ENCODE data around the gene FANCF.

Gene FANCF

DNA sequence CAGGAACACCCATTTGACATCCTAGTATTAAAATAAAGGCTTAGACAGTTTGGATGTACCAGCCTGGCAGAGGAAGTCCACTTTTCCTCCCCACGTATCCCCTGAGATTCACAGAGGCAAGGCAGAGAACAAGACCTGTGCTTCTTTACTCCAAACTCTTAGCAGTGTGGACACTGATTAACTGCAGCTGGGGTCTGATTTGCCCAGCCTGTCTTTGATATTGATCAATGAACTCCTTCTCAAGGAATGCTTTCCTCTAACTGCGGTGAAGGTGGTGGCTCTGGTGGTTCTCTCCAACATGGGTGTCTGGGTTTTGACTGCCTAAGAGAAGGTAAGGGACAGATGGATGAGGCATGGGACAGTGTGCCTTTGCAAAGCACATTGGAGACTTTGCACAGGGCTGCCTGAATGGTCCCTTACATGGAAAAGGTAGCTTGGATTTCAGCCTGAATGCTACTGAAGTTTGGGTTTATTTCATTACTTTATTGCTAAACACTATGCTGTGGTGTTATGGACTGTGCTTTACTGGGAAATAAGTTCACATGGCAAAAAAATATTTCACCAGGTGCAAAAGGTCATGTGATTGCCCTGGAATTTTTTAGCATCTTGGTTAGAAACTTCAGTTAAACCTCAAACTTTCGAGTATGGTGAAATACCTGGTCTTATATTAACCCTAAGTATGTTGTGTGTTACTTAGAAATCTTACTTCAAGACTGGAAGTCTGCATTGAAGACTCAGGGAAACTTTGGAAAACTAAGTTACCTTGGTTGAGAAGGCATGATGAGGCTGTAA is 42.6 kb upstream of the FANCF start:
- H3K4ac ChIP-seq (ENCODE audit: low read depth, low read length): no peak overlapping the region
- H3K4me3 ChIP-seq (ENCODE audit: low read length): no peak overlapping the region
- no peak overlapping the region for H3K18ac ChIP-seq (ENCODE audit: low read length)
- no peak overlapping the region for H2BK15ac ChIP-seq (replicated peaks; ENCODE audit: low read depth)
- H3K23ac ChIP-seq (ENCODE audit: low read length): no peak overlapping the region
- H2AK5ac ChIP-seq (ENCODE audit: low read length): no peak overlapping the region
- H2BK5ac ChIP-seq (ENCODE audit: low read length): no peak overlapping the region
- H4K5ac ChIP-seq (ENCODE audit: low read length): no peak overlapping the region
- H3K27ac ChIP-seq (ENCODE audit: low read depth, low read length): no peak overlapping the region
- no peak overlapping the region for H4K8ac ChIP-seq (ENCODE audit: low read depth, low read length)
- no peak for DNase-seq
- H3K36me3 ChIP-seq (ENCODE audit: control insufficient read depth, insufficient read depth, low read length): no peaks in the 10 kb centered on the region
- H3K27me3 ChIP-seq (ENCODE audit: insufficient read depth, low read length, poor library complexity): peaks cover 4% of the 10 kb centered on the region
- no peak overlapping the region for H3K4me2 ChIP-seq (ENCODE audit: low read length)
- no peak overlapping the region for H2BK120ac ChIP-seq (ENCODE audit: low read depth, low read length)
- WGBS (ENCODE audit: extremely low coverage, insufficient coverage, low lambda C conversion rate): no CpG with 5 or more reads among the region's 3 CpGs
- no peaks in the 10 kb centered on the region for H3K79me1 ChIP-seq (ENCODE audit: low read length)
- peaks cover 3% of the 10 kb centered on the region for H3K4me1 ChIP-seq (ENCODE audit: control insufficient read depth, low read depth, low read length)
- H3K9ac ChIP-seq (ENCODE audit: low read length): no peak overlapping the region
- no peaks in the 10 kb centered on the region for H3K79me2 ChIP-seq (ENCODE audit: control insufficient read depth, insufficient read depth, low read length)
- H3K56ac ChIP-seq (ENCODE audit: low read length): no peak overlapping the region

DNA sequence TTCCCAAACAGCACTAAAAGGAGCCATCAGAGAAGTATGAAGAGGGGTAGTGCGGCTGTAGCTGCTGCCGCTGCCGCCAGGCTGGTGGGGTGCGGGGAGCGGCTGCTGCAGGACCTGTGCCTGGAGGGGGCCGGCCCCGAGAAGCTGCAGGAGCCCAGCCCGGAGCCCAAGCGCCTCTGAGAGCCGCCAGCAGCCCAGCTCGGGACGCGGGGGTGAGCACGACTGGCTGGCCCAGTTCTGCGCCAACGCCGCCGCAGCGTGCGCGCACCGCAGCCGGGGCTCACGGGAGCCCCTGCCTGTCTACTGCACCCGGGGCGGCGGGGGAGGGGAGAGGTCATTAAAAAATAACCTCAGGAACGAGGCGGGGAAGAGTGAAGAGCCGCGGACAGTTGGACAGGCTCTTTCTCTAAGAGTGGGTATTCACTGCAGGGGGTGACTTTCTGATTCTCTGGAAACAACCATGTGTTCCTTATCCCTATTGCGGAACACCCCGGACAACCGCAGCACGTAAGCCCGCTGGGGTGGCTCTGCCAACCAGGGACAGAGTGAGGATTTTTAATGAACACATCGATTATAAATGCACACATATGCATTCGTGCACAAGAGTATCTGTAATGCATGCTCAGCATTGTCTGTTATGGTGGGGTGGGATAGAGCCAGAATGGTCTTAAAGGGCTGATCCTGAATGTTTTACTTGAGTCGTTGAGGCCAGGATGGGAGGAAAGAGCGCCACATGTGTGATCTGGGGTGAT is 41.2 kb upstream of the FANCF start:
- Histone ChIP-seq H3K23ac (ENCODE audit: low read length) (no peak overlapping the region), H3K27me3 (ENCODE audit: insufficient read depth, low read length, poor library complexity) (peaks cover 4% of the 10 kb centered on the region), H3K79me2 (ENCODE audit: control insufficient read depth, insufficient read depth, low read length) (no peaks in the 10 kb centered on the region), H3K4me3 (ENCODE audit: low read length) (peak overlapping the region; percentile 26), H3K18ac (ENCODE audit: low read length) (peak overlapping the region; percentile 25), H3K36me3 (ENCODE audit: control insufficient read depth, insufficient read depth, low read length) (no peaks in the 10 kb centered on the region), H3K27ac (ENCODE audit: low read depth, low read length) (no peak overlapping the region), H3K4me2 (ENCODE audit: low read length) (peak overlapping the region; percentile 58), H3K9ac (ENCODE audit: low read length) (peak overlapping the region; percentile 62), H2AK5ac (ENCODE audit: low read length) (no peak overlapping the region), H2BK120ac (ENCODE audit: low read depth, low read length) (no peak overlapping the region), H3K56ac (ENCODE audit: low read length) (peak overlapping the region; percentile 69), H3K4me1 (ENCODE audit: control insufficient read depth, low read depth, low read length) (peaks cover 3% of the 10 kb centered on the region), H2BK5ac (ENCODE audit: low read length) (no peak overlapping the region), H2BK15ac (replicated peaks; ENCODE audit: low read depth) (no peak overlapping the region), H4K5ac (ENCODE audit: low read length) (no peak overlapping the region), H3K79me1 (ENCODE audit: low read length) (no peaks in the 10 kb centered on the region), H4K8ac (ENCODE audit: low read depth, low read length) (no peak overlapping the region), H3K4ac (ENCODE audit: low read depth, low read length) (no peak overlapping the region)
- peak; percentile 69 for DNase-seq
- no CpG with 5 or more reads among the region's 40 CpGs for WGBS (ENCODE audit: extremely low coverage, insufficient coverage, low lambda C conversion rate)

DNA sequence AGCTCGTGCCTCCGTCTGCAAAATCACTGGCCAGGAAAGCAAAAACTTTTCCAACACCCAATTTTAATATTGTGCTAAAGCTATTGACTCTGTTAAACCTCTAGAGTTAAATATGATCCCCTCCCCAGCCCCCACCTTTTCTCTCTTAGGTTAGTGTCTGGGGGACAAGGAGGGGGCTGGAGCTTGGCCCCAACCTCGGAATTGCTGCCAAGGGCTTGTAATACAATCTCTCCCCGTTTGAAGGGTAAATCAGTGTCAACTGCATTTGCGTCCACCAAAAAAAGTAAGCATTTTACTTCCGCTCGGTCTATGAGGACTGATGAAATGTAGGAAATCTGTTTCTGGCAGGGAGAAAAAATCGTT is 40.7 kb upstream of the FANCF start, which contains the start of gene GAS2:
TSS of gene GAS2 (plus strand) at position 287 of the 363 bp plus-strand sequence. CDS start 8,259 bp downstream, outside the sequence.
- H3K9ac ChIP-seq (ENCODE audit: low read length): peak within 1 kb of the TSS; percentile 62
- H3K4me1 ChIP-seq (ENCODE audit: control insufficient read depth, low read depth, low read length): peaks cover 3% of the 10 kb centered on the region
- no peak within 1 kb of the TSS for H3K4ac ChIP-seq (ENCODE audit: low read depth, low read length)
- H2BK15ac ChIP-seq (replicated peaks; ENCODE audit: low read depth): no peak within 1 kb of the TSS
- peak within 1 kb of the TSS; percentile 25 for H3K18ac ChIP-seq (ENCODE audit: low read length)
- peaks cover 4% of the 10 kb centered on the region for H3K27me3 ChIP-seq (ENCODE audit: insufficient read depth, low read length, poor library complexity)
- H3K79me2 ChIP-seq (ENCODE audit: control insufficient read depth, insufficient read depth, low read length): no peaks in the 10 kb centered on the region
- peak within 1 kb of the TSS; percentile 69 for H3K56ac ChIP-seq (ENCODE audit: low read length)
- H3K4me2 ChIP-seq (ENCODE audit: low read length): peak within 1 kb of the TSS; percentile 58
- no peak within 1 kb of the TSS for H4K8ac ChIP-seq (ENCODE audit: low read depth, low read length)
- peak within 1 kb of the TSS; percentile 28 for H2BK120ac ChIP-seq (ENCODE audit: low read depth, low read length)
- no CpG with 5 or more reads among the region's 8 CpGs for WGBS (ENCODE audit: extremely low coverage, insufficient coverage, low lambda C conversion rate)
- no peak within 1 kb of the TSS for H2BK5ac ChIP-seq (ENCODE audit: low read length)
- no peak within 1 kb of the TSS for H4K5ac ChIP-seq (ENCODE audit: low read length)
- no peak within 1 kb of the TSS for H3K23ac ChIP-seq (ENCODE audit: low read length)
- no peaks in the 10 kb centered on the region for H3K36me3 ChIP-seq (ENCODE audit: control insufficient read depth, insufficient read depth, low read length)
- DNase-seq: no peak
- H3K27ac ChIP-seq (ENCODE audit: low read depth, low read length): no peak within 1 kb of the TSS
- no peak within 1 kb of the TSS for H2AK5ac ChIP-seq (ENCODE audit: low read length)
- no peaks in the 10 kb centered on the region for H3K79me1 ChIP-seq (ENCODE audit: low read length)
- peak within 1 kb of the TSS; percentile 26 for H3K4me3 ChIP-seq (ENCODE audit: low read length)

DNA sequence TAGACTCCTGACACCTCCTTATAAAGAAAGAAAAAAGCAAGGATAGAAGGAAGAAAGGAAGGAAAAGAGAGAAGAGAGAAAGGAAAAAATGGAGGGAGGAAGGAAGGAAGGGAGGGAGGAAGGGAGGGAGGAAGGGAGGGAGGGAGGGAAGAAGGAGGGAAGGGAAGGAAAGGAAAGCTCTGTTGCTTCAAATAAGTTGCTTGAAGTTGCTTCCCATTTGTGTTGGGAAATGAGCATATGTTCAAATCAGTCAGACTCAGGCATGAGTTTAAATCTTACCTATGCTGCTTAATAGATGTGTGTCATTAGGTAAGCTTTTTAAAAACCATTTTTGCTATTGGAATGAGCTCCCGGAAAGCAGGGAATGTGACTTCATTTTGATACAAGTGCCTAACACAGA is 34.2 kb upstream of the FANCF start:
- H3K4ac ChIP-seq (ENCODE audit: low read depth, low read length): no peak overlapping the region
- no peak overlapping the region for H3K23ac ChIP-seq (ENCODE audit: low read length)
- H2AK5ac ChIP-seq (ENCODE audit: low read length): no peak overlapping the region
- no peak overlapping the region for H3K4me3 ChIP-seq (ENCODE audit: low read length)
- H3K36me3 ChIP-seq (ENCODE audit: control insufficient read depth, insufficient read depth, low read length): no peaks in the 10 kb centered on the region
- H3K27me3 ChIP-seq (ENCODE audit: insufficient read depth, low read length, poor library complexity): no peaks in the 10 kb centered on the region
- H3K79me2 ChIP-seq (ENCODE audit: control insufficient read depth, insufficient read depth, low read length): no peaks in the 10 kb centered on the region
- no peak overlapping the region for H3K9ac ChIP-seq (ENCODE audit: low read length)
- no peak overlapping the region for H2BK5ac ChIP-seq (ENCODE audit: low read length)
- H4K8ac ChIP-seq (ENCODE audit: low read depth, low read length): no peak overlapping the region
- no peak overlapping the region for H2BK120ac ChIP-seq (ENCODE audit: low read depth, low read length)
- no peak for DNase-seq
- no peak overlapping the region for H3K18ac ChIP-seq (ENCODE audit: low read length)
- WGBS (ENCODE audit: extremely low coverage, insufficient coverage, low lambda C conversion rate): no CpG with 5 or more reads among the region's 1 CpG
- H4K5ac ChIP-seq (ENCODE audit: low read length): no peak overlapping the region
- no peaks in the 10 kb centered on the region for H3K79me1 ChIP-seq (ENCODE audit: low read length)
- H3K56ac ChIP-seq (ENCODE audit: low read length): no peak overlapping the region
- H3K27ac ChIP-seq (ENCODE audit: low read depth, low read length): no peak overlapping the region
- no peaks in the 10 kb centered on the region for H3K4me1 ChIP-seq (ENCODE audit: control insufficient read depth, low read depth, low read length)
- H2BK15ac ChIP-seq (replicated peaks; ENCODE audit: low read depth): no peak overlapping the region
- H3K4me2 ChIP-seq (ENCODE audit: low read length): no peak overlapping the region

DNA sequence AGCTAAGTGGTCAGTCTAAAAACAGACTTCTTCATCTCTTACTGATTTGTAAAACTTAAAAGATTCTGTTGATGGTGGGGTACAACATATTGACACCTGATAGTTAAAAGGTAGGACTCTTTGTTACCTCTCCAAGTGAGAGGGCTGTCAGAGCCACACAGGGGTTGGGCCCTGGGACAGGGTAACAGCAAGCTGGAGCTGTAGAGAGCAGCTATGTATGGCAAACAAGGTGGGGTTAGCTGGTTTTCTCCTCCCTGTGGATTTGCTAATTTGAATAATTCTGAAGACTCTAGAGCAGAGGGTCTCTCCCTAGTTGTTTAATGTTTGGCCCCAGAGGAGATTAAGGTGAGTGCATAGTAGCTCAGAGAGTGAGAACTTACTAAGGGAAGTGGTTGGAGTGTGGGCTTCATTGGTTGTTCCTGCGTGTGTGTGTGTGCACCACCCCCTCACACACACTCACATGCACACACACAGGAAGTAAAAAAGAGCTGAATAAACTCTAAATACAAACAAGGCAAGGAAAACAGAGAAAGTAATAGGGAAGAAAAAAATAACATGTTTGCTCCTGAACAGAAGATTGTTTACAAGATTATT is 31.6 kb upstream of the FANCF start:
- no peak overlapping the region for H3K56ac ChIP-seq (ENCODE audit: low read length)
- no CpG with 5 or more reads among the region's 1 CpG for WGBS (ENCODE audit: extremely low coverage, insufficient coverage, low lambda C conversion rate)
- no peaks in the 10 kb centered on the region for H3K4me1 ChIP-seq (ENCODE audit: control insufficient read depth, low read depth, low read length)
- no peak overlapping the region for H3K9ac ChIP-seq (ENCODE audit: low read length)
- no peak overlapping the region for H3K4ac ChIP-seq (ENCODE audit: low read depth, low read length)
- no peak overlapping the region for H2BK120ac ChIP-seq (ENCODE audit: low read depth, low read length)
- H3K4me3 ChIP-seq (ENCODE audit: low read length): no peak overlapping the region
- no peak overlapping the region for H4K5ac ChIP-seq (ENCODE audit: low read length)
- H3K27me3 ChIP-seq (ENCODE audit: insufficient read depth, low read length, poor library complexity): no peaks in the 10 kb centered on the region
- no peak overlapping the region for H3K18ac ChIP-seq (ENCODE audit: low read length)
- no peak overlapping the region for H3K4me2 ChIP-seq (ENCODE audit: low read length)
- H2BK5ac ChIP-seq (ENCODE audit: low read length): no peak overlapping the region
- no peak overlapping the region for H3K23ac ChIP-seq (ENCODE audit: low read length)
- no peak overlapping the region for H2AK5ac ChIP-seq (ENCODE audit: low read length)
- H3K36me3 ChIP-seq (ENCODE audit: control insufficient read depth, insufficient read depth, low read length): no peaks in the 10 kb centered on the region
- H2BK15ac ChIP-seq (replicated peaks; ENCODE audit: low read depth): no peak overlapping the region
- H4K8ac ChIP-seq (ENCODE audit: low read depth, low read length): peak overlapping the region; percentile 39
- H3K79me1 ChIP-seq (ENCODE audit: low read length): no peaks in the 10 kb centered on the region
- no peak overlapping the region for H3K27ac ChIP-seq (ENCODE audit: low read depth, low read length)
- peak; percentile 26 for DNase-seq
- no peaks in the 10 kb centered on the region for H3K79me2 ChIP-seq (ENCODE audit: control insufficient read depth, insufficient read depth, low read length)

Measured in mesendoderm (in vitro differentiated cells).